Endothelial cell of umbilical vein (primary cell): Measurements from ENCODE around the gene PRDM13. TPM values are rescaled to one million over a fixed set of nuclear protein-coding genes. Genes with fewer than 3 reads are reported as not detected.
"Not testable (repeated sequence)": the region's sequence is repeated elsewhere in the genome, so short reads cannot be mapped to it uniquely, and the experiment has no call there.

ENCODE experiments used
- BruUV-seq: library from RNA; stranded (reverse); fragments of 400-500 nt; replicated peaks from 2 replicates; lab custom pipeline; 2021; lab: Mats Ljungman, UMichigan
- CTCF ChIA-PET: fragments of 300-600, 350-600 bp; sonication (Branson Sonifier 250); formaldehyde crosslinking; loops from one replicate; lab custom pipeline; 2021; ENCODE audit warnings: antibody characterized with exemption, inconsistent platforms; lab: Charles Lee
- POLR2A ChIA-PET: fragments of 300-600, 350-600 bp; sonication (Branson Sonifier 250); formaldehyde crosslinking; loops from one replicate; lab custom pipeline; 2021; ENCODE audit warnings: antibody characterized with exemption, inconsistent platforms; lab: Charles Lee
- DNase-seq: peaks from one replicate; pipeline ENCODE4 v3.0.0-alpha.2; 2011; ENCODE audit warnings: low read depth, low spot score
- FAIRE-seq: peaks from 2 replicates; lab custom pipeline; 2011; peaks lifted over from hg19 to GRCh38; lab: Jason Lieb, UNC
- H2AFZ ChIP-seq: 2 replicates; pipeline ENCODE4 v1.6.0; 2012; ENCODE audit warnings: low read depth, low read length, control low read depth, inconsistent platforms
- H3K27ac ChIP-seq: 2 replicates; pipeline ENCODE4 v1.5.1; 2011; ENCODE audit warnings: low read depth, mild to moderate bottlenecking, control low read depth, low read length, moderate library complexity; ENCODE audit not compliant: insufficient read depth
- H3K27me3 ChIP-seq, 2 experiments: 2 replicates each; pipeline versions ENCODE4 v1.6.0 to v1.6.1; 2011; ENCODE audit warnings: low read length in 2 of 2, mixed read lengths in 1 of 2; ENCODE audit not compliant: control insufficient read depth in 2 of 2, insufficient read depth in 2 of 2
- H3K36me3 ChIP-seq, 2 experiments: 2 replicates in 1 of 2; 3 replicates in 1 of 2; pipeline ENCODE4 v1.5.1; 2011; ENCODE audit warnings: low read length in 2 of 2, mild to moderate bottlenecking in 1 of 2, moderate library complexity in 1 of 2; ENCODE audit not compliant: control insufficient read depth in 2 of 2, insufficient read depth in 2 of 2; ENCODE audit errors: extremely low read depth in 1 of 2
- H3K4me1 ChIP-seq: 3 replicates; pipeline ENCODE4 v1.5.1; 2011; ENCODE audit warnings: mild to moderate bottlenecking, low read length; ENCODE audit not compliant: control insufficient read depth, insufficient read depth; ENCODE audit errors: extremely low read depth
- H3K4me2 ChIP-seq: 2 replicates; pipeline ENCODE4 v1.6.1; 2011; ENCODE audit warnings: low read length, control low read depth, mixed read lengths; ENCODE audit not compliant: insufficient read depth
- H3K4me3 ChIP-seq, 3 experiments: fragments of 200-600 bp in 1 of 3; sonication (generic), shearing (Covaris generic) in 1 of 3; replicated peaks in 1 of 3; 2 replicates each; pipeline ENCODE4 v1.5.1; 2011 to 2016; ENCODE audit warnings: control low read depth in 3 of 3, low read length in 3 of 3, mild to moderate bottlenecking in 2 of 3, inconsistent platforms in 1 of 3, low read depth in 1 of 3, moderate library complexity in 1 of 3; ENCODE audit not compliant: insufficient read depth in 1 of 3
- H3K79me2 ChIP-seq: 2 replicates; pipeline ENCODE4 v1.6.0; 2012; ENCODE audit warnings: low read length, inconsistent platforms; ENCODE audit not compliant: control insufficient read depth, insufficient read depth
- H3K9ac ChIP-seq: replicated peaks from 2 replicates; pipeline ENCODE3; 2011; ENCODE audit warnings: low read length, control low read depth; ENCODE audit not compliant: insufficient read depth; ENCODE audit errors: extremely low read depth
- H3K9me1 ChIP-seq: replicated peaks from 3 replicates; pipeline ENCODE4 v1.6.0; 2011; ENCODE audit warnings: mild to moderate bottlenecking, low read length; ENCODE audit not compliant: control insufficient read depth, insufficient read depth; ENCODE audit errors: extremely low read depth
- H3K9me3 ChIP-seq: replicated peaks from 2 replicates; pipeline ENCODE4 v1.5.1; 2012; ENCODE audit warnings: low read length, inconsistent platforms; ENCODE audit not compliant: control insufficient read depth, insufficient read depth
- H4K20me1 ChIP-seq: replicated peaks from 2 replicates; pipeline ENCODE3; 2011; ENCODE audit warnings: mild to moderate bottlenecking, low read length; ENCODE audit not compliant: control insufficient read depth, insufficient read depth; ENCODE audit errors: extremely low read depth
- CTCF ChIP-seq, 2 donors: IDR thresholded peaks; 1 replicate in 1 of 2; 2 replicates in 1 of 2; pipeline ENCODE4 v1.5.1; 2011; ENCODE audit warnings: low read length in 2 of 2, mild to moderate bottlenecking in 2 of 2, moderate library complexity in 2 of 2, control low read depth in 1 of 2, inconsistent platforms in 1 of 2, low read depth in 1 of 2; ENCODE audit not compliant: insufficient read depth in 1 of 2; ENCODE audit errors: extremely low read depth in 1 of 2
- EZH2 ChIP-seq: IDR thresholded peaks from 2 replicates; pipeline ENCODE4 v1.6.1; 2012; ENCODE audit warnings: borderline replicate concordance, low read depth, mild to moderate bottlenecking, moderate library complexity, low read length, inconsistent platforms; ENCODE audit not compliant: severe bottlenecking
- FOS ChIP-seq: IDR thresholded peaks from 2 replicates; pipeline ENCODE4 v1.6.1; 2011; ENCODE audit warnings: mild to moderate bottlenecking, low read length, moderate library complexity, borderline replicate concordance; ENCODE audit not compliant: insufficient read depth
- GATA2 ChIP-seq: IDR thresholded peaks from 2 replicates; pipeline ENCODE4 v1.7.0; 2011; ENCODE audit warnings: low read depth, mild to moderate bottlenecking, moderate library complexity, mixed read lengths, low read length; ENCODE audit not compliant: insufficient read length, insufficient read depth
- MYC ChIP-seq: IDR thresholded peaks from one replicate; pipeline ENCODE4 v1.6.1; 2011; ENCODE audit warnings: mild to moderate bottlenecking, low read depth, low read length
- POLR2AphosphoS5 ChIP-seq: IDR thresholded peaks from 2 replicates; pipeline ENCODE4 v1.6.1; 2012; ENCODE audit warnings: low read depth, mild to moderate bottlenecking, control low read depth, low read length, moderate library complexity; ENCODE audit not compliant: insufficient read depth
- dilution Hi-C: fragments of 300-500 bp; cut with MboI; formaldehyde crosslinking; loops from one replicate; pipeline ENCODE4 v1.15.0; 2019; ENCODE audit warnings: low sequenced_read_pairs; ENCODE audit not compliant: extremely low pct_ligation_motif_present
- intact Hi-C: fragments of 100-400 bp; cut with micrococcal nuclease; formaldehyde crosslinking; loops from one replicate; pipeline ENCODE4 v1.10.0; 2022
- polyA plus RNA-seq, 4 experiments: library from polyadenylated mRNA; depleted of rRNA in 3 of 4; stranded (reverse) in 3 of 4; unstranded in 1 of 4; fragments of >200 nt; gene quantifications; 2 replicates each; pipeline versions ENCODE4 v1.2.1 to v1.2.3, GENCODE V29; 2011 to 2012; ENCODE audit warnings: missing spikeins in 1 of 4
- total RNA-seq: library from RNA; stranded (reverse); gene quantifications from 2 replicates; pipeline ENCODE4 v1.2.3, GENCODE V29; 2021

The PRDM13 gene
- total and polyA plus RNA-seq, 2 donors (not counting 3 experiments of a cell fraction or from before 2014, with no cell fraction given) = not detected

- H3K36me3 ChIP-seq = no peaks in the 10 kb centered on the region
- no TSS peak for BruUV-seq
- no peak for FAIRE-seq
- H3K9ac ChIP-seq = no peak overlapping the region
- no peaks in the 10 kb centered on the region for H3K9me3 ChIP-seq
- ChIA-PET POLR2A (no interaction called here), CTCF (interaction anchor here (0.6 to 1.3 kb wide), 2 partner anchors 14 to 63 kb away, joined by 3 read pairs; no protein-coding TSS in a partner anchor)
- no peaks in the 10 kb centered on the region for H3K79me2 ChIP-seq
- H3K27me3 ChIP-seq = peaks cover 0 to 15% of the 10 kb centered on the region in 2 experiments
- H3K9me1 ChIP-seq = no peaks in the 10 kb centered on the region
- H3K4me2 ChIP-seq = no peak overlapping the region
- no peak overlapping the region for H3K4me3 ChIP-seq
- TF ChIP-seq POLR2AphosphoS5 (no peak), MYC (no peak), EZH2 (no peak), GATA2 (no peak), CTCF (IDR thresholded peaks at IDR 0.05; ENCODE audit: extremely low read depth in 1 of 2, insufficient read depth in 1 of 2, low read depth in 1 of 2, low read length in 2 of 2) (no peak), FOS (no peak)
- no peak overlapping the region for H3K27ac ChIP-seq
- dilution Hi-C loops (no loop called here), intact Hi-C loops (no loop called here)
- H2AFZ ChIP-seq = no peak overlapping the region
- no peaks in the 10 kb centered on the region for H3K4me1 ChIP-seq
- no peaks in the 10 kb centered on the region for H4K20me1 ChIP-seq
- no peak for DNase-seq
These were observed 39.4 kb downstream of the PRDM13 start for GRCh38 chr6:99645986-99646385.

DNA sequence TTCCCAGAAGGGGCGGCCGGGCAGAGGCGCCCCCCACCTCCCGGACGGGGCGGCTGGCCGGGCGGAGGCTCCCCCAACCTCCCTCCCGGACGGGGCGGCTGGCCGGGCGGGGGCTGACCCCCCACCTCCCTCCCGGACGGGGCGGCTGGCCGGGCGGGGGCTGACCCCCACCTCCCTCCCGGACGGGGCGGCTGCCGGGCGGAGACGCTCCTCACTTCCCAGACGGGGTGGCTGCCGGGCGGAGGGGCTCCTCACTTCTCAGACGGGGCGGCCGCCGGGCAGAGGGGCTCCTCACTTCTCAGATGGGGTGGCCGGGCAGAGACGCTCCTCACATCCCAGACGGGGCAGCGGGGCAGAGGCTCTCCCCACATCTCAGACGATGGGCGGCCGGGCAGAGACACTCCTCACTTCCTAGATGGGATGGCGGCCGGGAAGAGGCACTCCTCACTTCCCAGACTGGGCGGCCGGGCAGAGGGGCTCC lies 43.5 kb downstream of the PRDM13 start:
- POLR2A ChIA-PET, H3K9me1 ChIP-seq, BruUV-seq, H3K9me3 ChIP-seq, dilution Hi-C loops, H3K4me3 ChIP-seq, intact Hi-C loops, H3K27ac ChIP-seq, H3K79me2 ChIP-seq, H3K9ac ChIP-seq, DNase-seq, H3K4me1 ChIP-seq, CTCF ChIA-PET, H3K27me3 ChIP-seq, H2AFZ ChIP-seq, FAIRE-seq, H3K36me3 ChIP-seq, H3K4me2 ChIP-seq, H4K20me1 ChIP-seq: not testable (repeated sequence)
